ENCODE data around the gene CNNM3.

Gene CNNM3

GRCh38 chr2:96816836-96817702 lies 1.0 kb downstream of the CNNM3 start:
- no peak overlapping the region for H2BK5ac ChIP-seq (ENCODE audit: low read depth, low read length, poor library complexity, severe bottlenecking)
- peak overlapping the region; percentile 96 for H2AFZ ChIP-seq (ENCODE audit: low read depth, low read length)
- peak overlapping the region; percentile 79 for H3K4me2 ChIP-seq (ENCODE audit: low read length, poor library complexity, severe bottlenecking)
- no peak overlapping the region for H2BK15ac ChIP-seq (ENCODE audit: low read depth, poor library complexity, severe bottlenecking)
- H4K91ac ChIP-seq (ENCODE audit: low read length) = peak overlapping the region; percentile 68
- peak; percentile 35 for DNase-seq
- no peaks in the 10 kb centered on the region for H3K9me3 ChIP-seq (ENCODE audit: control insufficient read depth, low read length)
- peaks cover 38% of the 10 kb centered on the region for H3K79me1 ChIP-seq (replicated peaks; ENCODE audit: low read length, poor library complexity, severe bottlenecking)
- H3K9ac ChIP-seq (ENCODE audit: low read length) = peak overlapping the region; percentile 66
- peak overlapping the region; percentile 81 to 88 for H3K4me3 ChIP-seq (ENCODE audit: insufficient read depth in 1 of 2, low read depth in 1 of 2, low read length in 2 of 2)
- H2BK12ac ChIP-seq (ENCODE audit: low read length in 2 of 2) = no peak overlapping the region
- no peak overlapping the region for H3K18ac ChIP-seq (ENCODE audit: low read depth in 1 of 2, low read length in 2 of 2)
- no peak overlapping the region for H3K23ac ChIP-seq (ENCODE audit: low read length in 2 of 2)
- no peak overlapping the region for H3K27ac ChIP-seq (ENCODE audit: low read length, poor library complexity, severe bottlenecking)
- H3K36me3 ChIP-seq (ENCODE audit: control insufficient read depth in 1 of 2, insufficient read depth in 2 of 2, low read depth in 1 of 2, low read length in 2 of 2) = peaks cover 0 to 10% of the 10 kb centered on the region in 2 experiments
- no peak overlapping the region for H2BK120ac ChIP-seq (ENCODE audit: low read depth, low read length)
- H3K4ac ChIP-seq (ENCODE audit: low read depth in 1 of 2, low read length in 2 of 2) = no peak overlapping the region
- H4K8ac ChIP-seq (ENCODE audit: low read length) = peak overlapping the region; percentile 29
- no peak overlapping the region for H2AK5ac ChIP-seq (ENCODE audit: low read length, severe bottlenecking)
- 9% methylated on average over 59 of the region's 89 CpGs for WGBS
- H3K14ac ChIP-seq (ENCODE audit: low read length in 2 of 2) = peak overlapping the region in 1 of 2 experiments; percentile 38
- H3K4me1 ChIP-seq (ENCODE audit: control insufficient read depth, insufficient read depth, low read depth, low read length) = peaks cover 17% of the 10 kb centered on the region
- H3K27me3 ChIP-seq (ENCODE audit: control insufficient read depth in 1 of 2, insufficient read depth in 1 of 2, low read length in 2 of 2) = no peaks in the 10 kb centered on the region

DNA sequence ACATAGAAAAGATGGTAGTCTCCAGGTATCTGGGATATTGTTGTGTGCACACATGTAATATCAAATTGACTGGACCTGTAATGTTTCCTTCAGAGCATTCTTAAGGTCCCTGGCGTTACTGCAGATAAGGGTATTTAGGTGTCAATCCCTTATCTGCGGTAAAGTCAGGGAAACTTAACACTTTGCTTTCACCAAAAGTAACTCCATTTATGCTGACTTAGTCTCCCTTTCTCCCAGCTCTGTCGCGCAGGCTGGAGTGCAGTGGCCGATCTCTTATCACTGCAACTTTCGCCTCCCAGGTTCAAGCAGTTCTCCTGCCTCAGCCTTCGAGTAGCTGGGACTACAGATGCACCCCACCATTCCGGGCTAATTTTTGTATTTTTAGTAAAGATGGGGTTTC lies 1.8 kb downstream of the CNNM3 start:
- WGBS = 88% methylated on average over 8 of the region's 8 CpGs
- Histone ChIP-seq H3K4me2 (ENCODE audit: low read length, poor library complexity, severe bottlenecking) (no peak overlapping the region), H3K9ac (ENCODE audit: low read length) (peak overlapping the region; percentile 66)

DNA sequence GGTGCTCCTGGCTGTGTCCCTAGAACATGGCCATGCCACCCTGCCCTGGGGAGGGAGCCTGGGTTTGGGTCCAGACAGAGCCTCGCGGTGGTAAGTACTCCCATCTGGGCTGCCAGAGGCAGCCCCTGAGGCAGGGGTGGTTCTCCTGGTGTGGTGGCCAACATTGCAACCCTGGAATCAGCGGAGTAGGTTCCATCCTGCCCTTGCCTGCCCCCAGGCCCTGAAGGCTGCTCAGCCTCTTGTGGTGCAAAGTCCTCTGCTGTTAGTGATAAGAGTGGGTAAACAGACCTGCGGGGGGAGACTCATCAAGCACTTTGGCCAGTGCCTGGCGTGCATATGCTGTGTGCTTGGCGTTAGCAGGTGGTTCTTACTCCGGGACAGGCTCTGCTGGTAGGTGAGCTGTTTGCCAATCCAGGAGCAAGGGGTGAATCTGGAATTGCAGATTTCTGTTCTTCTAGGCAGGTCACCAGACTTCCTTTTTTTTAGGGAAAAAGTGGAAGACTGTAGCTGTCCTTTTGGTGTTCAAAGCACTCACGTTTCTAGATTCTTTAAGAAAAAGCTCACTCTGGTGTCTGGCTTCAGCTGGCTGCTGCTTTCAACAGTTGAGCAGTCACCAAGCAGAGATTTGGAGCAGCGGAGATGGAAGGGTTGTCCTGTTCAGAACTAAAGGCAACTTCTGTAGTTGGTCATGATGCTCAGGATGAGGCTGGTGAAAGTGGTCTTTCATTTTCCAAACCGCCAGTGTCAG lies 3.2 kb downstream of the CNNM3 start:
- H3K4me2 ChIP-seq (ENCODE audit: low read length, poor library complexity, severe bottlenecking) = no peak overlapping the region
- no peak overlapping the region for H4K8ac ChIP-seq (ENCODE audit: low read length)
- H3K23ac ChIP-seq (ENCODE audit: low read length in 2 of 2) = no peak overlapping the region
- peaks cover 50% of the 10 kb centered on the region for H3K79me1 ChIP-seq (replicated peaks; ENCODE audit: low read length, poor library complexity, severe bottlenecking)
- H3K4me3 ChIP-seq (ENCODE audit: insufficient read depth in 1 of 2, low read depth in 1 of 2, low read length in 2 of 2) = no peak overlapping the region
- H4K91ac ChIP-seq (ENCODE audit: low read length) = no peak overlapping the region
- H2BK12ac ChIP-seq (ENCODE audit: low read length in 2 of 2) = no peak overlapping the region
- no peak overlapping the region for H2BK15ac ChIP-seq (ENCODE audit: low read depth, poor library complexity, severe bottlenecking)
- peaks cover 19% of the 10 kb centered on the region for H3K4me1 ChIP-seq (ENCODE audit: control insufficient read depth, insufficient read depth, low read depth, low read length)
- no peak overlapping the region for H3K9ac ChIP-seq (ENCODE audit: low read length)
- H3K27ac ChIP-seq (ENCODE audit: low read length, poor library complexity, severe bottlenecking) = no peak overlapping the region
- H3K36me3 ChIP-seq (ENCODE audit: control insufficient read depth in 1 of 2, insufficient read depth in 2 of 2, low read depth in 1 of 2, low read length in 2 of 2) = peaks cover 0 to 17% of the 10 kb centered on the region in 2 experiments
- no peak overlapping the region for H2BK120ac ChIP-seq (ENCODE audit: low read depth, low read length)
- no peak overlapping the region for H2BK5ac ChIP-seq (ENCODE audit: low read depth, low read length, poor library complexity, severe bottlenecking)
- 95% methylated on average over 10 of the region's 10 CpGs for WGBS
- H3K4ac ChIP-seq (ENCODE audit: low read depth in 1 of 2, low read length in 2 of 2) = no peak overlapping the region
- H3K14ac ChIP-seq (ENCODE audit: low read length in 2 of 2) = no peak overlapping the region
- H2AFZ ChIP-seq (ENCODE audit: low read depth, low read length) = no peak overlapping the region
- H3K27me3 ChIP-seq (ENCODE audit: control insufficient read depth in 1 of 2, insufficient read depth in 1 of 2, low read length in 2 of 2) = no peaks in the 10 kb centered on the region
- DNase-seq = no peak
- H3K9me3 ChIP-seq (ENCODE audit: control insufficient read depth, low read length) = no peaks in the 10 kb centered on the region
- no peak overlapping the region for H2AK5ac ChIP-seq (ENCODE audit: low read length, severe bottlenecking)
- H3K18ac ChIP-seq (ENCODE audit: low read depth in 1 of 2, low read length in 2 of 2) = no peak overlapping the region

More for the DNA sequence above, 1.8 kb downstream of the CNNM3 start:
- no peak overlapping the region for H3K18ac ChIP-seq (ENCODE audit: low read depth in 1 of 2, low read length in 2 of 2)
- no peak overlapping the region for H4K91ac ChIP-seq (ENCODE audit: low read length)
- H3K4ac ChIP-seq (ENCODE audit: low read depth in 1 of 2, low read length in 2 of 2) = no peak overlapping the region
- H3K27ac ChIP-seq (ENCODE audit: low read length, poor library complexity, severe bottlenecking) = no peak overlapping the region
- H3K36me3 ChIP-seq (ENCODE audit: control insufficient read depth in 1 of 2, insufficient read depth in 2 of 2, low read depth in 1 of 2, low read length in 2 of 2) = peaks cover 0 to 10% of the 10 kb centered on the region in 2 experiments
- peaks cover 42% of the 10 kb centered on the region for H3K79me1 ChIP-seq (replicated peaks; ENCODE audit: low read length, poor library complexity, severe bottlenecking)
- no peak overlapping the region for H2BK12ac ChIP-seq (ENCODE audit: low read length in 2 of 2)
- H3K27me3 ChIP-seq (ENCODE audit: control insufficient read depth in 1 of 2, insufficient read depth in 1 of 2, low read length in 2 of 2) = no peaks in the 10 kb centered on the region
- peak overlapping the region in 1 of 2 experiments; percentile 81 for H3K4me3 ChIP-seq (ENCODE audit: insufficient read depth in 1 of 2, low read depth in 1 of 2, low read length in 2 of 2)
- no peak overlapping the region for H2BK5ac ChIP-seq (ENCODE audit: low read depth, low read length, poor library complexity, severe bottlenecking)
- peaks cover 17% of the 10 kb centered on the region for H3K4me1 ChIP-seq (ENCODE audit: control insufficient read depth, insufficient read depth, low read depth, low read length)
- H3K23ac ChIP-seq (ENCODE audit: low read length in 2 of 2) = no peak overlapping the region
- no peak overlapping the region for H2BK120ac ChIP-seq (ENCODE audit: low read depth, low read length)
- H2AFZ ChIP-seq (ENCODE audit: low read depth, low read length) = no peak overlapping the region
- no peak overlapping the region for H3K14ac ChIP-seq (ENCODE audit: low read length in 2 of 2)
- H4K8ac ChIP-seq (ENCODE audit: low read length) = no peak overlapping the region
- H2AK5ac ChIP-seq (ENCODE audit: low read length, severe bottlenecking) = no peak overlapping the region
- no peak overlapping the region for H2BK15ac ChIP-seq (ENCODE audit: low read depth, poor library complexity, severe bottlenecking)
- no peak for DNase-seq
- H3K9me3 ChIP-seq (ENCODE audit: control insufficient read depth, low read length) = no peaks in the 10 kb centered on the region

DNA sequence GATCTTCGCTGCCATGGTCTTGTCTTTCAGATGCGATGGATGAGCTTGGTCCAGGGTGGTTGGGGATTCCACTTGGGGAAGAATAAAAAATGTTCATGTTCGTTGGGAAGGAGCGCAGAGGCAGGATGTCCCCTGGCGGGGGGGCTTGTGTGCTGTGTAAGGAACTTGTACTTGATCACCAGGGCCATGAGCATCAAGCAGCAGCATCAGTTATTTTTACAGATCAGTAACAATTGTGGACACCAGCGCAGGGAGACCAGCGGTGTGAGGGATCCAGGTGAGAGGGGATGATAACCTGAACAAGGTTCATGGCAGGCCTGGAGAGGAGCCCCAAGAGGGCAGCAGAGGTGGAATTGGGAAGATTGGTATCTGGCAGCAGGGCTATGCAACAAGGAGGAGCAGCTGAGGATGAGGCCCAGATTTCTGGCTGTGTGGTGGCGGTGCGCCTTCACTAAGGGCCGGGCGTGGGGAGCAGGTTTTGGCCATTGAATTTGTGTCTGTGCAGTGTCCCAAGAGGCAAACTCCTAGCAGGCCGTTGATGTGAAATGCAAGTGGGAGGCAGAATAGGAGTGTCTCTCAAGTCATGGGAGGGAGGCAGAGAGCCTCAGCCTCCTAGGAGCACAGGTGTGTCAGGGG lies 3.9 kb downstream of the CNNM3 start:
- Histone ChIP-seq H3K27me3 (ENCODE audit: control insufficient read depth in 1 of 2, insufficient read depth in 1 of 2, low read length in 2 of 2) (no peaks in the 10 kb centered on the region), H3K4me1 (ENCODE audit: control insufficient read depth, insufficient read depth, low read depth, low read length) (peaks cover 22% of the 10 kb centered on the region), H2BK12ac (ENCODE audit: low read length in 2 of 2) (no peak overlapping the region), H3K4me2 (ENCODE audit: low read length, poor library complexity, severe bottlenecking) (no peak overlapping the region), H3K9me3 (ENCODE audit: control insufficient read depth, low read length) (no peaks in the 10 kb centered on the region), H3K36me3 (ENCODE audit: control insufficient read depth in 1 of 2, insufficient read depth in 2 of 2, low read depth in 1 of 2, low read length in 2 of 2) (peaks cover 0 to 23% of the 10 kb centered on the region in 2 experiments), H3K18ac (ENCODE audit: low read depth in 1 of 2, low read length in 2 of 2) (no peak overlapping the region), H3K23ac (ENCODE audit: low read length in 2 of 2) (no peak overlapping the region), H3K4ac (ENCODE audit: low read depth in 1 of 2, low read length in 2 of 2) (no peak overlapping the region), H3K27ac (ENCODE audit: low read length, poor library complexity, severe bottlenecking) (no peak overlapping the region), H2AFZ (ENCODE audit: low read depth, low read length) (no peak overlapping the region), H2BK15ac (ENCODE audit: low read depth, poor library complexity, severe bottlenecking) (no peak overlapping the region), H2BK120ac (ENCODE audit: low read depth, low read length) (no peak overlapping the region), H4K91ac (ENCODE audit: low read length) (no peak overlapping the region), H3K9ac (ENCODE audit: low read length) (no peak overlapping the region), H2AK5ac (ENCODE audit: low read length, severe bottlenecking) (no peak overlapping the region), H3K14ac (ENCODE audit: low read length in 2 of 2) (no peak overlapping the region), H3K79me1 (replicated peaks; ENCODE audit: low read length, poor library complexity, severe bottlenecking) (peaks cover 56% of the 10 kb centered on the region), H2BK5ac (ENCODE audit: low read depth, low read length, poor library complexity, severe bottlenecking) (no peak overlapping the region), H4K8ac (ENCODE audit: low read length) (no peak overlapping the region), H3K4me3 (ENCODE audit: insufficient read depth in 1 of 2, low read depth in 1 of 2, low read length in 2 of 2) (no peak overlapping the region)
- no peak for DNase-seq
- WGBS = 96% methylated on average over 12 of the region's 12 CpGs
